Activated T-helper 2 cell treated with anti-CD3 and anti-CD28 coated beads, Interferon-gamma antibody, Interleukin-2, Interleukin-4, amounts not matched to agents 10 μg/mL and 5 μg/mL and 100 μg/mL, durations not matched to agents 14 hours and 24 hours and 36 hours (primary cell): ENCODE results near the gene PEX11G. TPM values are rescaled to one million over a fixed set of nuclear protein-coding genes. Genes with fewer than 3 reads are reported as not detected.

Experiments used
- total RNA-seq: library from RNA; stranded (reverse); gene quantifications from 2 replicates; pipeline ENCODE4 v1.2.3, GENCODE V29; 2022

PEX11G gene
- total RNA-seq, 1 donor from 2014 or later = 2.5 TPM

Other genes starting within 250 kb of the PEX11G start
- 2.4 TPM in 2 replicates for gene INSR, start 194.6 kb downstream of the PEX11G start, total RNA-seq
- 42.5 and 44.4 TPM in 2 replicates for gene ARHGEF18, start 140.1 kb downstream of the PEX11G start, total RNA-seq
- 5.3 and 7.9 TPM in 2 replicates for gene ZNF358, start 27.1 kb upstream of the PEX11G start, total RNA-seq
- 10.3 and 11.2 TPM in 2 replicates for gene MCOLN1, start 33.6 kb upstream of the PEX11G start, total RNA-seq
- 145 and 147 TPM in 2 replicates for gene PNPLA6, start 46.7 kb upstream of the PEX11G start, total RNA-seq
- 0.23 and 0.55 TPM in 2 replicates for gene CAMSAP3, start 106.8 kb upstream of the PEX11G start, total RNA-seq
- gene XAB2, start 140.5 kb upstream of the PEX11G start, total RNA-seq = 43.0 and 44.3 TPM in 2 replicates
- gene PET100, start 140.8 kb upstream of the PEX11G start, total RNA-seq = 95.7 and 113 TPM in 2 replicates
- gene PCP2, start 144.7 kb upstream of the PEX11G start, total RNA-seq = 1.2 and 1.6 TPM in 2 replicates
- 96.3 and 104 TPM in 2 replicates for gene STXBP2, start 148.1 kb upstream of the PEX11G start, total RNA-seq
- gene RETN, start 180.0 kb upstream of the PEX11G start, total RNA-seq = not detected in 2 replicates
- gene MCEMP1, start 188.1 kb upstream of the PEX11G start, total RNA-seq = not detected in 2 replicates
- 88.9 and 92.4 TPM in 2 replicates for gene TRAPPC5, start 191.8 kb upstream of the PEX11G start, total RNA-seq
- gene FCER2, start 213.1 kb upstream of the PEX11G start, total RNA-seq = 0.46 and 0.99 TPM in 2 replicates
- gene CLEC4G, start 243.1 kb upstream of the PEX11G start, total RNA-seq = not detected in 2 replicates